ENCODE results near the gene SAPCD2.

DNA sequence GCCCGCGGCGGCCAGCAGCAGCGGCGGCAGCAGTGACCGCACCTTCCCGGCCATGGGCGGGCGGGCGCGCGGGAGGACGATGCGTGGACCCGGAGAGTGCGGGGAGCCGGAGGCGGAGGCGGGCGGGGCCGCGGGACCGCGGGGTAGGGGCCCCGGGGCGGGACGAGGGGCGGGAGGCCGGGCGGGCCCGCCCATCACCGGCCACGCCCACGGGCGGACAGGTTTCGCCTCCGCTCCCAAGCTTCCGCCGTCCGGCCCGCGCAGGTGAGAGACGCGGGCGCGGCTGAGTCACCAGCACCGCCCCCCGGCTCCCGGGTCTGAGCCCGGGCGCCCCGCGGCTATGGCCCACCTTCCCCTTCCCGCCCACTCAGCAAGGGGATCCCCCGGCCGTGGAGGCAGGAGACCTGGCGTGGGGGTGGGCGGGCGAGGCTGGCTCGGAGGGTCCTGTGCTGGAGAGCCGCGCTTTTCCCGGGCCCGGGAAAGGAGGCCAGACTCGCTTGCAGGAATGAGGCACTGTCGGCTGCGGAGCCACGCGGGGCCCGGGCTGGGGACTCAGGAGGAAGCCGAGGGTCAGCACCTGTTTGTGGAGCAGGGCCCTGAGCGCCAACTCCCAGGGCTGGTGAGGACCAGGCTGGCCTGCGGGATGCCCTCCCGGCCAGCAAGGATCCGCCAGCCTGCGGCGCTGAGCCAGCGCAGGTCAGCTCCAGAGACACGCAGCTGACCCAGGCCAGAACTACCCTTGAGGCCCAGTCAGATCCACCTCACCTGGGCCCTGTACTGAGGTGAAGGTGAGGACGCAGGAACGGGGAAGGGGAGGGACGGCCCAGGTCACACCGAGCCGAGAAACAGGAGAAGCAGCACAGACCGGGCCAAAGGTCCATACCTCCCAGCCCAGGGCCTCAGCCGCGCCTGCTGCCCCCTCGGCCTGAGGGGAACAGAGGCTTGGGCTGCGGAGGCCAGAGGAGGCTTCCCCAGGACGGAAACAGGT lies 16.1 kb downstream of the SAPCD2 start, which contains the start of gene ENTPD2:
- TF ChIP-seq, protein P1, sequence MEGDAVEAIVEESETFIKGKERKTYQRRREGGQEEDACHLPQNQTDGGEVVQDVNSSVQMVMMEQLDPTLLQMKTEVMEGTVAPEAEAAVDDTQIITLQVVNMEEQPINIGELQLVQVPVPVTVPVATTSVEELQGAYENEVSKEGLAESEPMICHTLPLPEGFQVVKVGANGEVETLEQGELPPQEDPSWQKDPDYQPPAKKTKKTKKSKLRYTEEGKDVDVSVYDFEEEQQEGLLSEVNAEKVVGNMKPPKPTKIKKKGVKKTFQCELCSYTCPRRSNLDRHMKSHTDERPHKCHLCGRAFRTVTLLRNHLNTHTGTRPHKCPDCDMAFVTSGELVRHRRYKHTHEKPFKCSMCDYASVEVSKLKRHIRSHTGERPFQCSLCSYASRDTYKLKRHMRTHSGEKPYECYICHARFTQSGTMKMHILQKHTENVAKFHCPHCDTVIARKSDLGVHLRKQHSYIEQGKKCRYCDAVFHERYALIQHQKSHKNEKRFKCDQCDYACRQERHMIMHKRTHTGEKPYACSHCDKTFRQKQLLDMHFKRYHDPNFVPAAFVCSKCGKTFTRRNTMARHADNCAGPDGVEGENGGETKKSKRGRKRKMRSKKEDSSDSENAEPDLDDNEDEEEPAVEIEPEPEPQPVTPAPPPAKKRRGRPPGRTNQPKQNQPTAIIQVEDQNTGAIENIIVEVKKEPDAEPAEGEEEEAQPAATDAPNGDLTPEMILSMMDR (conservative IDR thresholded peaks at IDR 0.05 in 1 of 2, IDR thresholded peaks at IDR 0.05 in 1 of 2; ENCODE audit: extremely low read depth in 1 of 2, insufficient read depth in 1 of 2, low read depth in 1 of 2, low read length in 2 of 2): no peak
- TF ChIP-seq EZH2 (IDR thresholded peaks at IDR 0.05; ENCODE audit: borderline replicate concordance, low read length): no peak

Measured in mammary epithelial cell (primary cell).